ENCODE measurements around the gene TLCD3A.
A peak's percentile ranks its signal among the peaks of the same experiment; 100 is the strongest.
"Not testable (repeated sequence)": the region's sequence is repeated elsewhere in the genome, so short reads cannot be mapped to it uniquely, and the experiment has no call there.

TLCD3A gene

GRCh38 chr17:732067-732901, at the start of gene TLCD3A:
TLCD3A (plus strand) TSS chr17:732596; CDS start chr17:732648, 52 bp downstream.
- peak; percentile 72 for DNase-seq

- no peak for DNase-seq
Measured at GRCh38 chr17:683040-683439, 49.4 kb upstream of the TLCD3A start.

GRCh38 chr17:683499-684254, 48.7 kb upstream of the TLCD3A start:
- no peak for DNase-seq

- no peak for DNase-seq
Measured at GRCh38 chr17:685006-685405, 47.4 kb upstream of the TLCD3A start.

GRCh38 chr17:688100-688989, 44.1 kb upstream of the TLCD3A start:
- peak; percentile 38 for DNase-seq

- no peak for DNase-seq
Measured at GRCh38 chr17:689556-690275, 42.7 kb upstream of the TLCD3A start.

- DNase-seq, result no peak
Measured at GRCh38 chr17:690361-690760, 42.0 kb upstream of the TLCD3A start.

- peak; percentile 88 for DNase-seq
Measured at GRCh38 chr17:691423-691822, 41.0 kb upstream of the TLCD3A start.

- DNase-seq, result peak; percentile 95
Measured at GRCh38 chr17:692116-692515, 40.3 kb upstream of the TLCD3A start.

- peak; percentile 98 for DNase-seq
Measured at GRCh38 chr17:693791-694638, 38.4 kb upstream of the TLCD3A start.

GRCh38 chr17:696369-696768, 36.0 kb upstream of the TLCD3A start:
- no peak for DNase-seq

- DNase-seq, result no peak
Measured at GRCh38 chr17:697682-698081, 34.7 kb upstream of the TLCD3A start.

- not testable (repeated sequence) for DNase-seq
Measured at GRCh38 chr17:698096-698495, 34.3 kb upstream of the TLCD3A start.

- no peak for DNase-seq
Measured at GRCh38 chr17:699345-699744, 33.1 kb upstream of the TLCD3A start.

GRCh38 chr17:700504-701094, 31.8 kb upstream of the TLCD3A start:
- DNase-seq, result peak; percentile 46

GRCh38 chr17:703081-703875, 29.1 kb upstream of the TLCD3A start:
- DNase-seq, result peak; percentile 35

- DNase-seq, result no peak
Measured at GRCh38 chr17:704111-704864, 28.1 kb upstream of the TLCD3A start.

GRCh38 chr17:705011-705410, 27.4 kb upstream of the TLCD3A start:
- DNase-seq, result no peak

GRCh38 chr17:705863-706262, 26.5 kb upstream of the TLCD3A start:
- no peak for DNase-seq
